RWPE2 (cell line): ENCODE results near the gene THYN1.

Experiments
- ATAC-seq: fragments of 200-7000 bp; cut with Tn5 transposase; 3 replicates; pipeline ENCODE4 v1.9.1; 2021; ENCODE audit warnings: low read depth
- DNase-seq: peaks from one replicate; pipeline ENCODE4 v3.0.0-alpha.2; 2020; ENCODE audit warnings: low spot score
- H3K27ac ChIP-seq: fragments of 450-650 bp; 2 replicates; pipeline ENCODE4 v1.5.1; 2017; ENCODE audit warnings: mild to moderate bottlenecking; ENCODE audit not compliant: poor library complexity, severe bottlenecking
- H3K27me3 ChIP-seq: fragments of 250-450 bp; sonication (Bioruptor Pico); 2 replicates; pipeline ENCODE4 v1.5.1; 2021; ENCODE audit warnings: mild to moderate bottlenecking, moderate library complexity; ENCODE audit not compliant: insufficient read depth, poor library complexity, severe bottlenecking
- H3K36me3 ChIP-seq: fragments of 250-450 bp; sonication (Bioruptor Pico); 2 replicates; pipeline ENCODE4 v1.5.1; 2020; ENCODE audit warnings: low read depth, mild to moderate bottlenecking, moderate library complexity
- H3K4me1 ChIP-seq: fragments of 250-450 bp; sonication (Bioruptor Pico); 2 replicates; pipeline ENCODE4 v1.5.1; 2021; ENCODE audit warnings: mild to moderate bottlenecking, moderate library complexity; ENCODE audit not compliant: insufficient read depth, poor library complexity, severe bottlenecking
- H3K4me3 ChIP-seq: fragments of 250-450 bp; sonication (Bioruptor Pico); 2 replicates; pipeline ENCODE4 v1.5.1; 2021; ENCODE audit warnings: mild to moderate bottlenecking, moderate library complexity; ENCODE audit not compliant: severe bottlenecking
- H3K9me3 ChIP-seq: fragments of 250-450 bp; sonication (Bioruptor Pico); 2 replicates; pipeline ENCODE4 v1.5.1; 2021; ENCODE audit warnings: mild to moderate bottlenecking, moderate library complexity; ENCODE audit not compliant: severe bottlenecking
- CTCF ChIP-seq: fragments of 450-650 bp; IDR thresholded peaks from one replicate; pipeline ENCODE4 v1.5.1; 2017; ENCODE audit warnings: mild to moderate bottlenecking, moderate library complexity; ENCODE audit not compliant: poor library complexity, severe bottlenecking

The THYN1 gene

GRCh38 chr11:134253188-134253993 is at the start of gene THYN1, which contains the start of gene ACAD8:
Gene THYN1, minus strand, starts transcription at chr11:134253352. Its CDS starts 470 bp downstream, at chr11:134252882.
Gene ACAD8, plus strand, starts transcription at chr11:134253568. Its CDS starts 33 bp downstream, at chr11:134253601.
- no peak for TF ChIP-seq CTCF
- Histone ChIP-seq H3K4me1 (peaks cover 7% of the 10 kb centered on the region), H3K4me3 (peak within 1 kb of the TSS; percentile 88), H3K9me3 (no peaks in the 10 kb centered on the region), H3K27me3 (no peaks in the 10 kb centered on the region), H3K36me3 (peaks cover 51% of the 10 kb centered on the region), H3K27ac (no peak within 1 kb of the TSS)
- ATAC-seq, result peak; percentile 99
- DNase-seq, result peak; percentile 97

GRCh38 chr11:134294664-134295063 is 41.5 kb upstream of the THYN1 start:
- Histone ChIP-seq H3K9me3 (no peaks in the 10 kb centered on the region), H3K4me3 (no peak overlapping the region)

GRCh38 chr11:134293119-134294113 is 40.3 kb upstream of the THYN1 start:
- H3K36me3 ChIP-seq, result no peaks in the 10 kb centered on the region
- DNase-seq (no peak), ATAC-seq (no peak)
- no peaks in the 10 kb centered on the region for H3K9me3 ChIP-seq
- H3K4me3 ChIP-seq, result no peak overlapping the region
- H3K27me3 ChIP-seq, result no peaks in the 10 kb centered on the region
- H3K4me1 ChIP-seq, result no peaks in the 10 kb centered on the region
- no peak for TF ChIP-seq CTCF
- no peak overlapping the region for H3K27ac ChIP-seq

More at GRCh38 chr11:134294664-134295063, 41.5 kb upstream of the THYN1 start:
- Histone ChIP-seq H3K4me1 (no peaks in the 10 kb centered on the region), H3K27me3 (no peaks in the 10 kb centered on the region), H3K36me3 (no peaks in the 10 kb centered on the region), H3K27ac (no peak overlapping the region)
- no peak for ATAC-seq
- DNase-seq, result no peak
- no peak for TF ChIP-seq CTCF

- Histone ChIP-seq H3K36me3 (no peaks in the 10 kb centered on the region), H3K27me3 (no peaks in the 10 kb centered on the region), H3K4me3 (no peak overlapping the region), H3K27ac (no peak overlapping the region), H3K4me1 (no peaks in the 10 kb centered on the region), H3K9me3 (no peaks in the 10 kb centered on the region)
- ATAC-seq (no peak), DNase-seq (no peak)
- no peak for TF ChIP-seq CTCF
Observed at GRCh38 chr11:134292661-134293060, 39.5 kb upstream of the THYN1 start.
